HG03025 (cell line): ENCODE data around the gene SMC1B.
"Not testable (repeated sequence)": the region's sequence is repeated elsewhere in the genome, so short reads cannot be mapped to it uniquely, and the experiment has no call there.

ENCODE experiments used
- ATAC-seq: cut with Tn5 transposase; IDR thresholded peaks from one replicate; pipeline ENCODE4 v1.9.1; 2021; ENCODE audit warnings: mild to moderate bottlenecking, moderate library complexity; ENCODE audit not compliant: unreplicated experiment, low FRiP score

The SMC1B gene

GRCh38 chr22:45358127-45358526 is 55.3 kb downstream of the SMC1B start:
- no peak for ATAC-seq

GRCh38 chr22:45357490-45357889 is 55.9 kb downstream of the SMC1B start:
- ATAC-seq: no peak

GRCh38 chr22:45353786-45354185 is 59.6 kb downstream of the SMC1B start:
- ATAC-seq: no peak

GRCh38 chr22:45352757-45353156 is 60.6 kb downstream of the SMC1B start:
- not testable (repeated sequence) for ATAC-seq

GRCh38 chr22:45351956-45352355 is 61.4 kb downstream of the SMC1B start:
- ATAC-seq: no peak

- ATAC-seq: no peak
Observed at GRCh38 chr22:45349916-45350315, 63.5 kb downstream of the SMC1B start.

- no peak for ATAC-seq
Observed at GRCh38 chr22:45344334-45344733, 69.1 kb downstream of the SMC1B start.

GRCh38 chr22:45343143-45343542 is 70.3 kb downstream of the SMC1B start:
- no peak for ATAC-seq

GRCh38 chr22:45341498-45341897 is 71.9 kb downstream of the SMC1B start:
- no peak for ATAC-seq

GRCh38 chr22:45340323-45340722 is 73.1 kb downstream of the SMC1B start:
- no peak for ATAC-seq

GRCh38 chr22:45338795-45339194 is 74.6 kb downstream of the SMC1B start:
- ATAC-seq: no peak

GRCh38 chr22:45337536-45337935 is 75.9 kb downstream of the SMC1B start:
- ATAC-seq: no peak

- no peak for ATAC-seq
Observed at GRCh38 chr22:45336971-45337431, 76.4 kb downstream of the SMC1B start.

GRCh38 chr22:45335854-45336522 is 77.4 kb downstream of the SMC1B start:
- ATAC-seq: no peak

GRCh38 chr22:45335021-45335818 is 78.2 kb downstream of the SMC1B start:
- no peak for ATAC-seq

- ATAC-seq: no peak
Observed at GRCh38 chr22:45334528-45334927, 78.9 kb downstream of the SMC1B start.

- no peak for ATAC-seq
Observed at GRCh38 chr22:45334068-45334467, 79.3 kb downstream of the SMC1B start.

GRCh38 chr22:45332001-45332400 is 81.4 kb downstream of the SMC1B start:
- ATAC-seq: no peak

- no peak for ATAC-seq
Observed at GRCh38 chr22:45331486-45331885, 81.9 kb downstream of the SMC1B start.

GRCh38 chr22:45330548-45330947 is 82.9 kb downstream of the SMC1B start:
- no peak for ATAC-seq

GRCh38 chr22:45329530-45329936 is 83.9 kb downstream of the SMC1B start:
- no peak for ATAC-seq
